Measurements from ENCODE around the gene KIAA0513. TPM values are rescaled to one million over a fixed set of nuclear protein-coding genes. Genes with fewer than 3 reads are reported as not detected.

Gene KIAA0513
- total RNA-seq, 1 experiment from 2014 or later = 8.9 TPM

DNA sequence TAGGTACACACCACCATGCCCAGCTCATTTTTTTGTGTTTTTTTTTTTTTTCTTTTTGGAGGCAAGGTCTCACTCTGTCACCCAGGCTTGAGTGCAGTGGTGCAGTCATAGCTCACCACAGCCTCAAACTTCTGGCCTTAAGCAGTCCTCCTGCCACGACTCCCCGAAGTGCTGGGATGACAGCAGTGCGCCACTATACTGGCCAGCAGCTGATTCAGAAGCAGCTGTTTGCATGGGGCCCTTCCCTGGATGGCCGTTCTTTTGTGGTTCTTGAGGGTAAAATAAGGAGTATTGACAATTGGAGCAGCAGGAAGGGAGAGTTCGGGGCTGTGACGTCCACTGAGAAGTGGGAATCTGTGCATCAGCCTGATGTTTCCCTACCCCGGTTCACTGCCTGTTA lies 41.6 kb downstream of the KIAA0513 start:
- DNase-seq (ENCODE audit: low spot score) = no peak

DNA sequence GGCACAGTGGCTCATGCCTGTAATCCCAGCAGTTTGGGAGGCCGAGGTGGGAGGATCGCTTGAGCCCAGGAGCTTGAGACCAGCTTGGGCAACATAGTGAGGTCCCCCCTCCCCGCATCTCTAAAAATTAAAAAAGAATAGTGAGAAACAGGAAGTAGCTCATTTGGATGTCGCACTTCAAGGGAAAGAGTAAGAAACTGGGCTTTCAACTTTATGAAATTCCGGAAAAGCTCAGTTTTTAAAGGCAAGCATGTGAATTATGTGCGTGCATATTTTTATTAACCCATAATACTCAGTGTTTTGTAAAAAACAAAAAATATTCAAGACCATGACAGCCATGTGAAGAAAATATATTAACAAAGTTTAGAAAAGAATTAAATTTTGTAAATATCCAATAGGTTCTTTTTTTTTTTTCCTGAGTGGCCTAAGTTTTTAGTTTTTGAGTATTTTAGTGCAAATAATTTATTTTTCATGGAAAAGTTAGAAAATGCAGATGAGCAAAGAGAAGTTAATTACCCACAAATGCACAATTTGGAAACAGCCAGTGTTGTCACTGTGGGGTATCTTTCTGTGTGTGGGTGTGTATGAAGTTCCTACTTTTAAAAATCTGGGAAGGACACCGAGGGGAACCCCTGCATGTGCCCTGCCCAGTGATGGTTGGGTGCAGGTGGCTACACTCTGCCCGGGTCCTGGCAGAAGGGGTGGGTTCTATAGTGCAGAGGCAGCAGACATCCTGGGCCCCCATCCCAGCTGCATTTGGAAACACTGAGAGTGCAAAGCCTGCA lies 44.7 kb downstream of the KIAA0513 start:
- DNase-seq (ENCODE audit: low spot score) = no peak

DNA sequence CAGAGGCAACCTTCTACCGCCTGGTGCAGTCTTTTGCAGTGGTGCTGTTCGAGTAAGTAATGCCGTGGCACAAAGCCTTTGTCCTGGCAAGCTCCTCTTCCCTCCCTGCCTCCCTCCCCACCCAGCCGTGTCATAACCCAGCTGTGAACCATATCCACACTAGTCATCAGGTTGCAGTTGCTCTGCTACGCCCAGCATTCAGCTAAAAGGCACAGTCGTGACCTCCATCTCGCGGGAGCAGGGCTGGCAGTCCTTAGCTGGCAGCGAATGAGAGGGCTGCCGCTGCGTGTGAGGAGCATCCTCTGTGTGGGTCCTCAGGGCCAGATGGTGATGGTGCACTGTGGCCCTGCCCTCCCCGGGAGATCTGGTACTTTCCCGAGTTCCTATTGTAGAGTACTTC lies 45.4 kb downstream of the KIAA0513 start:
- no peak for DNase-seq (ENCODE audit: low spot score)

DNA sequence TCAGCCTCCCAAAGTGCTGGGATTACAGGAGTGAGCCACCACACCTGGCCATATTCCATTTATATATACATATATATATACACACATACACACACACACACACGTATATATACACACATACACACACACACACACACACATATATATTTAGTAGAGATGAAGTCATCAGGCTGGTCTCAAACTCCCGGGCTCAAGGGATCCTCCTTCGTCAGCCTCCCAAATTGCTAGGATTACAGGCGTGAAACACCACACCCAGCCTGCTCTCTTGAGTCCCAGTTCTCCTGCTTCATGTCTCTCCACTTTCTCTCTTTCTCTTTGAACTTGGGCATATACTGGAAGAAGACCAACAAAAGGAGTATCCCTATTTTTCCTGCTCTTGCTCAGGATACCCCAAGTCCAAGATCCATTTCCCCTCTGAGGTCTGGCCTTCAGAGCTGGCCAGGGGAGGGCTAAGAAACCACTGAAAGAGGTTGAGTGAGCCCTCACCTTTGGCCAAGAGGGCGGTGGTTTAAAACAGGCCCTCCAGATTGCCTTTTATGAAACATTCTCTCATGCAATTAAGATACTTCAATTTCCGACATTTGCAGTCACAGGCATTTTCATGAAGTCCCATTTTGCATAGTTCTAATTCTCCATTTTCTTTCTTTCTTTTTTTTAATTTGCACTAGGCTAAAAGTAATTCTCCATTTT lies 46.8 kb downstream of the KIAA0513 start:
- no peak for DNase-seq (ENCODE audit: low spot score)

DNA sequence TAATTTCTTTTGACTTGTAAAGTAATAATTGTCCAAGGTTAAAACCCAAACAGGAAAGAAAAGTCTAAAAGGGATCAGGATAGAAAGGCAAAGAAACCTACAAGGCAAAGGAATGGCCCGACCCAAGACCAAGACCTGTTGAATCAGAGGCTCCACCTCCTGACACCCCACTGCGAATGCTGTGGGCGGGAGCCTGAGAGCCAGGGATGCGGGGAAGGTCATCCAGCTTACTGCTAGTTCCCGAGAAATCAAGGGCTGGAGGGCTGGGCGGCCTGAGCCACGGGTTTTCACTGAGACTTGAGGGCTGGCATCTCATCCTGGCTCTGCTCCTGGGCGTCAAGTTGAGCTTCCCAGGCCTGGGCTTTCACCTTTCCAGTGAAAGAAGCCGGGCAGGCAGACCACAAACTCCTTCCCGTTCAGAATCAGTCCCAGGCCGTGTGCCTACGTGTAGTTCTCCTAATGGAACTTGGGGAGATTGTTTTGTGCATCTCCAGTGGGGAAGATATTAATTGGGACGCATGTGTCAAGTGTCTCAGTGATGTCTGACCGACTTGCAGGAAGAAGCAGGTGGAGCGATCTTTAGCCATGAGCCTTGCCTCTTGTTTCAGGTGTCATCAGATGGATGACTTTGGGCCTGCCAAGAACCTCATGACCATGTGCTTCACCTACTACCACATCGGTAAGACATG lies 47.8 kb downstream of the KIAA0513 start:
- DNase-seq (ENCODE audit: low spot score) = no peak

DNA sequence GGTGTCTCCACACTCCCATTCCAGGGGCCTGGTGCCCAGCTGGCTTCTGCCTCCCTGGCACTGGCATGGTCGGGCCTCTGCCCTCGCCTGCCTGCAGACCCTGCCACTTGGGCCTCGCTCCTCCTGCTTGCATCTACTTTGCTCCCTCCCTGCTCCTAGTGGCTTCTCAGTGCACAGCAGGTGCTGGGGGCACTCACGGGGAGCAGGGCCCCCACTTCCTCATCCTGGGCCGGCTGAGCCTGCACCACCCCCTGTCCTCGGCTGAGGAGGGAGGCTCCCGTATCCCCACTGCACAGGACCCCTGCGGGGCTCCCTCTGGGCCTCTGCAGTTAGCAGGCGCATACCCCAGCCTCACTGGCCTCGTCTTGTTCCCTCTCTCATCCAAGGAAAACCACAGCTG lies 49.4 kb downstream of the KIAA0513 start:
- no peak for DNase-seq (ENCODE audit: low spot score)

DNA sequence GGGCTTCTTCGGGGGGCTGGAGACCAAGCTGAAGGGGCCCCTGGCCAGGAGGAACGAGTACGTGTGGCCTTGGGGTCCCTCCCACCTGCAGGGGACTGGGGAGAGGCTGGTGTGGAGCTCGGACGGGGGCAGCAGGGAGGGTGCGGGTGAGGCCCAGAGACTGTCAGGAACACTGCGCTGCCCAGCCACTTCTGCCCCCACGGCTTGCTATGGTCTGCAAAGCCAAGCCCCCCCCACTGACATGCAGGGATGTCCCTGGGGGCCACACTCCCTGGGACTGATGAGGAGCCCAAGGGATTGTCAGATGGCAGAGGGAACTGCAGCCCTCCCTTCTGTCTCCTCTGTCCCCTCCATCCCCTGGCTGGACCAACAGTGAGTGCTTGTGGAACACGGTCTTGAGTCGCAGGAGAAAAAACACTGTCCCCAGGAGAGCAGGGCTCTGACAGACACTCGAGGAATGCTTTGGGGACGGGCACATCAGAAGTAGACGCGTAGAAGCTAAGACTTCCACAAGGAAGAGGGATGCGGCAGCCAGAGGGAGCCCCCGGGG lies 50.1 kb downstream of the KIAA0513 start:
- DNase-seq (ENCODE audit: low spot score) = no peak

DNA sequence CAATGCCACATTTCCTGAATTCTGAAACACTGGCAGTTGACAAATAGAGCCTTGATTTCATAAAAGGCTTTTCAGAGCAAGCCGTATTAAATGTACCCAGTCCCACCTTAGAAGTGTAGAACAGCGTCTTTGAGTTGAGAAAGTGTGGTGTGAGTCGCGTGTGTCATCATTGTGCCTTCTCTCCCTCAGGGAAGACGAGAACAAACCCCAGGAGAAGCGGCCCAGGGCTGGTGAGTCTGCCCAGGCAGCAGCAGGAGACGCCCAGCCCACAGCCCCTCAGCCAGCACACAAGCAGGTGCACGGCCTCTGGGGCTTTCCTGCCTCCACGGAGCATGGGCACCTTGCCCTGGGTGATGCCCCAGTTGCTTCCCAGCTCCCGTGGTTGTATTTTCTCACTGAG lies 50.6 kb downstream of the KIAA0513 start:
- DNase-seq (ENCODE audit: low spot score) = no peak

DNA sequence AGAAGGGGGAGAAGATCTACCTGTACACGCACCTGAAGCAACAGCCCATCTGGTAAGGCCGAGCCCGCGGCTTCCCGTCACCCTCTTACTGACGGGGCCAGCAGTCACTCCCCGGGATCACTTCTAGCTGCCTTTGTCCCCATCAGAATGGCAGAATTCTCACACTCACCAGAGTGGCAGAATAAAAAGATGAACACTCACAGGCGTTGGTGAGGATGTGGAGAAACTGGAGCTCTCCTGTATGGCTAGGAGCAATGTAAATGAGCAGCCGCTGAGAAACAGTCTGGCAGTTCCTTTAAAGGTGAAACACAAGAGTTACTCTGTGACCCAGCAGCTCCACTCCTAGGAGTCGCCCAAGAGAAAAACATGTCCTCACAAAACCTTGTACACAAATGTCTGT lies 51.4 kb downstream of the KIAA0513 start:
- DNase-seq (ENCODE audit: low spot score) = no peak

DNA sequence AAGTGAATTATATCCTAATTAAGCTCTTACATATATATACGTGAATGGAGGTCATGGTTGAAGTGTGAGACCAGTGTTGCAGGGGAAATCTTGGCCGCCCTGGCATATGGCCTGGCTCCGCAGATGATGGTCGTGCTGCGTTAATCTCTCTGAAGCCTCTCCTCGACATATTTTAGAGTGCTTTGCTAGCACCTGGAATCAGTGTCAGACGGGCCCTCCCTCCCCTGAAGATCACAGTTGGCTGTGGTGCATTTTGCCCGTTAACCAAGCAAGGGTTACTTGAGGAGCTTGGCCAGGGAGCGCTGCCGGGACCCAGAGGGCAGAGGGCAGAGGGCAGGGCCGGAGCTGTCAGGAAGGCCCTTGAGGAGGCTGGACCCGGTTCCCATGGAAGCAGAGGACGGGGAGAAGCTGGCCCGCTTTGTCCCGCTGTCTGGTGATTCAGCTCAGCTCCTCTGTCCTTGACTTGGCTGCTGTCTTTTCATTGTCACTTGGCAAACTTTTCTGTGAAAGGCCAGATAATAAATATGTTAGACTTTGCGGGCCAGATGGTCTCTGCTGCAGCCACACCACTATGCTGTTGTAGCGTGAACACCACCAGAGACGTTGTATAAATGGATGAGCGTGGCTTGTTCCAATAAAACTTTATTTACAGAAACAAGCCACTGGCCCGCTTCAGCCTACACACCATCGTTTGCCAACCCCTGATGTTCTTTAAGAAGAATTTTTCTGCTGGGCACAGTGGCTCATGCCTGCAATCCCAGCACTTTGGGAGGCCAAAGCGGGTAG lies 52.4 kb downstream of the KIAA0513 start:
- DNase-seq (ENCODE audit: low spot score) = no peak

DNA sequence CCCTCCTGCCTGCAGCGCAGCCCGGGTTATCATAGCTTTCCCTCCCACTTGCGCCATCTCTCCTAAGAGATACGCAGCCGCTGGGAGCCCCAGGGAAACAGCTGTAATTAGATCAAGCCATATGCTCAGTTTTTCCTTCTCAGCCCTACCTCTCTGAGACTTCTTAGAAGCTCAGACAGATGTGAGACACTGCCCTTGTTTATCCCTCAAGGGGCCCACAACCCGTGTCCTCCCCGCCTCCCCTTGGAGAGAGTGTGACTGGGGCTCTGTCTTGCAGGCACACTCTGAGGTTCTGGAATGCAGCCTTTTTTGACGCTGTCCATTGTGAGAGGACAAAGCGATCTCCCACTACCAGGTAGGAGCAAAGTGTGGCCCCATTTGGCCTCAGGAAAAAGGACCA lies 53.4 kb downstream of the KIAA0513 start:
- no peak for DNase-seq (ENCODE audit: low spot score)

DNA sequence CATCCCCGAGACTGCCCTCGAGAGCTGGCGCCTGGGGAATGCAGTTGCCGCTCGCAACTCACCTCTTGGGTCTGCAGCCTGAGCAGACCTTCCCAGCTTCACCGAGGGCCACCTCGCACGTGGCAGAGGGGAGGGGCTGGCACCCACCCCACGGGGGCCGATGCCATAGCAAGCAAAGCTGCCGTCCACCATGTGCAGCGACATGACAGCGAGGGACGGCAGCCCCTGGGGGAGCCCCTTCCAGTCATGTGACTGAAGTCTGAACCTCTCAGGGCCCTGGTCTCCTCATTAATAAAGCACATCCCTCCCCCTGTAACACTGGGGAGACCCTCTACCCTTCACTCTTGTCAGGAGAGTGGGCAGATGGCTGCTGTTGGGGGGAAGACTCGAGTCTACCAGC lies 54.2 kb downstream of the KIAA0513 start:
- DNase-seq (ENCODE audit: low spot score) = no peak

DNA sequence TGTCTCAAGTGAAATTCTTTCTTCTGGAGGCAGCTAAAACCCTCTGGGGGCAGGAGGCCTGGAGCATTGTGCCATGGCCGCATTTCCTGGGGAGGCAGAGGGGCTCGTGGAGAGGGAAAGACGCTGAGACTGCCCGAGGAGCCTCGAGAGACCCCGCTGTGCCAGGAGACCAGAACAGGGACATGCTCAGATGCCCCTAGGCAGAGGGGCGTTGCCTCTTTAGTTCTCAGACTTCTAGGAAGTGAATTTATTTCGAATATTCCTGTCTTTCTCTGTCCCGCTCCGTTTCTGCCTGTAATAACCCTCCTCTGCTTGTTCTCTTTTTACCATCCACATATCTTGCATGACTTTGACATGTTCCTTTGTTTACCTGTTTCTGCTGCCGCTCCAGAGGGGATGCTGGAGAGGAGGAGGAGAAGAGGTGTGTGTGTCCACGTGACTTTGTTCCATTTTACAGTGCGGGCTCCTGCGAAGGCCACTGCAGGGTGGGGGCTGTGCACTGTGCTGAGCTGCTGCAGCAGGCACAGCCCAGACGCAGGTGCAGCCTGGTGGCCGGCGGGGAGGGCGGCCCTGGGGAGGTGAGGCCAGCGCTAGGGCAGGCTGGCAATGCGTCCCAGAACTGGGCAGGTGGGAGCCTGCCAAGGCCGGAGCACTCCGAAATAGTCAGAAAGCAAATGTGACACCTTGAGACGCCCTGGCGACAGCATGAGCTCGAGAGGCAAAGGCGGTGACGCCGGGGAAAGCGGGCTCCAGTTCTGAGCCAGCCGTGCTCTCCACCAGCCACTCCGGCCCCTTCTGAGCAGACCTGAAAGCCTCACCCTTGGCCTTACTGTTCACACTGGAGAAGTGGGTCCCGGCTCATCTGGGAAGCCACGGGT lies 54.8 kb downstream of the KIAA0513 start:
- no peak for DNase-seq (ENCODE audit: low spot score)

DNA sequence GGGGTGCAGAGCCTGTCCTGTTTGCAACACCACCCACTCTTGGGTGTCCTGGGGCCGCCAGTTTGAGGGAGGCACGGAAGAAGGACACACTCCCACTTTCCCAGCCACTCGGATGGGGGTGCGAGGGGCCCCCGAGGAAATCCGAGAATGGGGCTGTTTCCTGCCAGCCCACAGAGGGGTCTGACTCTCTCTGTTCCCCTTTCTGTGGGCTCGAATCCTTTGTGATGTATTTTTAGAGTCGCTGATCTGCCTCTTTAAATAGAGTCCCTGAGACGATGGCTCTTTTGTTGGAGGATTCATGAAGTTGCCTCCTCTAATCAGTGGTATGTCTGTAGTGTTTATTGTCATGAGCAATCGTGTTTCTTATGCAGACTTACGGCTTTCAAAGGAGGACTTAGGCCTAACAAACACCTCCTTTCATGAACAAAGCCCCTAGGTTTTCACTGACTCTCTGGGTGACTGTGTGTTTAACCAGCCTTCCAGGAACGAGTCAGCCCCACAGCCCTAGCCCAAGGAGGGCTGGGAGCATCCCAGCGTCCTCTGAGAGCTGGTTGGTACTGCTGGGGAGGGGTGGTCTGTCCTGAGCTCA lies 55.5 kb downstream of the KIAA0513 start:
- no peak for DNase-seq (ENCODE audit: low spot score)

DNA sequence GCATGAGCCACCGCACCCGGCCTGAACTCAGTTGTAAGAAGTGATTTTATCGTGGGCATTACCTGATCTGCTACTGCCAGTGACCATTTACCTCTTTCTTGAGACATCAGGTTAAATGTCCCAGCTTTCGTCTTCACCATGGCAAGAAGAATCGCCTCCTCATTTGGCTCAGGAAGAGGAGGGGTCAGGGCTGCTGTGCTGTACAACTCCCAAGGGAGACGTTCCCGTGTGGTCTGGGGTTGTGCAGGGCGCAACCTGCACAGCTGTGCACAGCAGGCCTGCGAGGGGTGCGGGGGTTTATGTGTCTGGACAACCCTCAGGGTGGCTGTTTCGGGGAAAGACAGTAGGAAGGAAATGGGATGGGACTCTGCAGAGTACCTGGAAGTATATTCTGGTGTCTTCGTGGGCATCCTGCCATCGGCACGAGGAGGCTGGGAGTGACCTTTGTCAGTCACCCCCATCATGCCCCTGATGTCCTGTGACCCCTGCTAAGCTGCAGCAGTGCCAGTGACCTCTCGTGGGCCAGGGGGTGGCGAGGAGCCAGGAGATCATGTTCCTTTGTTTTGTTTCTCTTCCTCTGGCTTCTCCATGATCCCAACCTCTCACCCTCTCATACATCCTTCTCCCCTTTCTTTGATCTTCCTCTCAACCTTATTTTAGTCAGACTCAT lies 57.4 kb downstream of the KIAA0513 start:
- no peak for DNase-seq (ENCODE audit: low spot score)

DNA sequence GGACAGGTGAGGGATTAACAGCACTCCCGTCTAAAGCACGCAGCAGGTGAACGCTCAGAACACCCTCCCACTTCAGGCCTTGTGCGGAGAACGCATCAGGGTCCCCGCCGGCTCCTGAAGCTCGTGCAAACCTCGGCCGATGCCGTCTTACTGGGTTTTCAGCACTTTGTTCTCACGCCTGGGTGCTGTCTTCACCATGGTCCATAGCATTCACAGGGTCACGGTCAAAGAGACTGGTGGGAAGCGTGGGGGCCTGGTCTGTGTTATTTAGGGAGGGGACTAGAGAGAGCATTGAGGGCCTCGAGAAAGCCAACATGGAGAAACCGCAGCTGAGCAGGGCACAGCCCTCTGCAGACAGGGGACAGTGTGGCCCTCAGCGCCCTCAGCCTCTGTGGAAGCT lies 58.1 kb downstream of the KIAA0513 start:
- no peak for DNase-seq (ENCODE audit: low spot score)

DNA sequence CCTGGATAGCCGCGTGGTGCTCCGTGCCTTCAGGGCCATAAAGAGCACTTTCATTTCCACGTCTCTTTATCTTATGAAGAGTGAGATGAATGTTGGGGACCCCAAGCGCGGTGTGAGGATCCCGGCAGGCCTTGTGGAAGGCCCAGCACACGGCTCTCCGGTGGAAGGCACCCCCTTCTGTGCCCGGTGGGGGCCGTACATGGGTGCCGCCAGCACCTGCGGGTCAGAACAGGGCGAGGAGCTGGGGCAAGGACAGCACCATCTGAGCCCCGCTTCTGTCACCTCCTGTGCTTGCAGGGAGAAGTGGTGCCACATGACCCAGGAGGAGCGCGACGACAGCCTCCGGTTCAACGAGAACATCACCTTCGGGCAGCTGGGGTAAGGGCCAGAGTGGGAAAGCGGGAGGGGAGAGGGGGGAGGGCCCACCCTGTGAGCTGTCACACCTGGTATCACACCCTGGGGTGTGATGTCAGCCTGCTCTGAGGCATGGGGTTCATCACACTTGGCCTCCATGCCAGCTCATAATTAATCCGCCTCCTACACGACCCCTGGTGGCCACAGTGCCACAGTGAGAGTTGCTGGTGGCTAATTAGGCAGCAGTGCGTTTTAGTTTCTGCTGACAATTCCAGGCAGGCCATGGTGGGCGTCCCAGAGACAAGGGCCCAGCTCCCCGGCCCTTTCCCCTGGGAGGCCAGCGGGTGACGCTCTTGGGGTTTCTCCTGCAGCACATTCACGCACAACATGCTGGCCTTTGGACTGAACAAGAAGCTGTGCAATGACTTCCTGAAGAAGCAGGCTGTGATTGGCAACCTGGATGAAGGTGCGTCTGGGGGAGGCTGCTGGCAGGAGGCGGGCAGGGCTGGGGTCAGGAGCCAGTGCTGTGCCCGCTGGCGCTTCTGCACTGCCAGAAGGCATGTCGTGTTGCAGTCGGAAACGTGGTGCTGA lies 59.0 kb downstream of the KIAA0513 start:
- DNase-seq (ENCODE audit: low spot score) = peak; percentile 80

DNA sequence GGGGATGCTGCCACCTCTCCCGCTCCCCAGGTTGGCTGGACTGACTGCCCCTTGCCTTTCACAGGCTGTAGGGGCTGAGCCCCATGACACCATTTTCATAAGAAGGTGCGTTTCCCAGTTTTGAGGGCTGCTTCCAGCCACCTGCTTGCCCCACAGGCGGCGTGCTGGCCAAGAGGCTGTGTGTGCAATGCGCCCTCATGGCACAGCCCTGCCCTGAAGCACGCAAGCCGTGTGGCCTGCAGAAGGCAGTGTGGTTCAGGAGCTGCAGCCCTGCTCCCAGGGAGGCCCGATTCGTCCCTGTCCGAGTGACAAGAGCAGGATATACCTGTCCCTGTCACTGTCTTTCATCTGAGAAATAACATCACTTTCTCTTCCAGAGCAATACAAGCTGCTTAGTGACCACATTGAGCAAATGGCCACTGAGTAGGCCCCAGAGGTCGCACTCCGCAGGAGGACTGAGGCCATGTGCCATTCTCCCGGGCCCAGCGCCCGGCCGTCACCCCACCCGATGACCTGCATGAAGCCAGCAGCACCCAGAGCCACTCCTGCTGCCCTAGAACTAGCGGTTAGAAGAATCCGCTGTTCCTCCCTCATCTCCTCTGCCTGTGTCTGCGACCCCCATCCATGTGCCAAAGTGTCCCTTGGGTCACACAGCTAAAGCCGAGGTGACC lies 60.4 kb downstream of the KIAA0513 start:
- DNase-seq (ENCODE audit: low spot score) = no peak
